Activated CD4-positive, alpha-beta T cell treated with anti-CD3 and anti-CD28 coated beads, Interleukin-2, amount 50 U/mL, for 24 hours (primary cell): ENCODE results near the gene BCL3.
"Not testable (repeated sequence)": the region's sequence is repeated elsewhere in the genome, so short reads cannot be mapped to it uniquely, and the experiment has no call there.

Experiments
- DNase-seq, 2 donors: peaks; one replicate each; pipeline ENCODE4 v3.0.0-alpha.2; 2020; ENCODE audit warnings: low read depth in 1 of 2, low spot score in 1 of 2

The BCL3 gene

GRCh38 chr19:44720945-44721344 lies 27.6 kb upstream of the BCL3 start:
- no peak for DNase-seq

- DNase-seq, result not testable (repeated sequence)
These were observed 27.1 kb upstream of the BCL3 start for GRCh38 chr19:44721369-44721768.

GRCh38 chr19:44722131-44723121 lies 26.1 kb upstream of the BCL3 start:
- DNase-seq, result no peak

GRCh38 chr19:44723299-44723951 lies 25.1 kb upstream of the BCL3 start:
- no peak for DNase-seq

GRCh38 chr19:44723952-44724319 lies 24.6 kb upstream of the BCL3 start:
- DNase-seq, result peak; percentile 66 to 71

DNA sequence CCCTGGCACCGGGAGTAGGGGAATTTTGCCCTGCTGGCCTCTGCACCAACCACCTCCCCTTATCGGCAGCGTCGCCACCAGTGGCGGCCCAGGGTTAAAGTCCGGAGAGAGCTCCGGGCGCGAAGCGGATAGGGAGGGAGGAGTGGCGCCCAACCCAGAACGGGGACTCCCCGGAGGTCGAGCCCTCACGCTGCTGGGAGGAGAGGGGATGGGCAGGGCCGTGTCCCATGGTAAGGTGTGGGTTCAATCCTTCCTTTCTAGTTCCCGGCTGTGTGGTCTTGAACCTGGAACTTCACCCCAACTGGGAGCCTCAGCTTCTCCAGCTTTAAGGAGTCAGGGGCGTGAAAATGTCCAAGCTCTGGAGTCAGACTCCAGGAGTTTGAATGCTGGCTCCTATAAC lies 23.3 kb upstream of the BCL3 start:
- DNase-seq, result no peak

DNA sequence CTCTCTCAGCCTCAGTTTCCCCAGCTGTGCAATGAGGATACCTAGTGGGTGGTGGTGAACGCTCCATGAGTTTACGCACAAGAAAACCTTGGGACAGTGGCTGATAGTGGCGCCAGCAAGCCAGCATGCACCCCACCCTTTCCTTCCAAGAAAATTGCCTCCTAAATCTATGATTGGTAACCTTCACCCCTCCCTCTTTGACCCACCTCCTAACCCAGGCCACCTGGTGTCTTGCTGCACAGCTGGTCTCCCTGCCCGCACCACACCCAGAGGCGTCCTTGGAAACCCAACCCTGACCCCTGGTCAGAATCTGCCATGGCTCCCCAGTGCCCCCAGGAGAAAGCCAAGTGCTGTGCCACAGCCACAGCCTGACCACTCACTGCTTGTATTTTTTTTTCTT lies 22.8 kb upstream of the BCL3 start:
- no peak for DNase-seq

GRCh38 chr19:44726465-44726864 lies 22.0 kb upstream of the BCL3 start:
- no peak for DNase-seq

GRCh38 chr19:44728178-44728577 lies 20.3 kb upstream of the BCL3 start:
- DNase-seq, result no peak

- no peak for DNase-seq
These were observed 18.9 kb upstream of the BCL3 start for GRCh38 chr19:44729516-44730033.

DNA sequence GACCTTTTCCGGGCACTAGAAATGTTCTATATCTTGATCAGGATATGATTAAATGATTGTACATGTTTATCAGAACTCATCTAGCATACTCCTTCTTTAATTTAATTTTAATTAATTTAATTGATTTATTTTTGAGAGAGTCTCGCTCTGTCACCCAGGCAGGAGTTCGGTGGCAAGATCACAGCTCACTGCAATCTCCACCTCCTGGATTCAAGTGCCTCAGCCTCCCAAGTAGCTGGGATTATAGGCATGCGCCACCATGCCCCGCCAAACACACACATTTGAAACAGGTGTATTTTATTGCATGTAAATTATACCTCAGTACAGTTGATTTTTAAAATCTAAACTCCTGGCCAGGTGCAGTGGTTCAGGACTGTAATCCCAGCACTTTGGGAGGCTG lies 17.4 kb upstream of the BCL3 start:
- DNase-seq, result no peak

GRCh38 chr19:44731622-44732021 lies 16.9 kb upstream of the BCL3 start:
- no peak for DNase-seq

DNA sequence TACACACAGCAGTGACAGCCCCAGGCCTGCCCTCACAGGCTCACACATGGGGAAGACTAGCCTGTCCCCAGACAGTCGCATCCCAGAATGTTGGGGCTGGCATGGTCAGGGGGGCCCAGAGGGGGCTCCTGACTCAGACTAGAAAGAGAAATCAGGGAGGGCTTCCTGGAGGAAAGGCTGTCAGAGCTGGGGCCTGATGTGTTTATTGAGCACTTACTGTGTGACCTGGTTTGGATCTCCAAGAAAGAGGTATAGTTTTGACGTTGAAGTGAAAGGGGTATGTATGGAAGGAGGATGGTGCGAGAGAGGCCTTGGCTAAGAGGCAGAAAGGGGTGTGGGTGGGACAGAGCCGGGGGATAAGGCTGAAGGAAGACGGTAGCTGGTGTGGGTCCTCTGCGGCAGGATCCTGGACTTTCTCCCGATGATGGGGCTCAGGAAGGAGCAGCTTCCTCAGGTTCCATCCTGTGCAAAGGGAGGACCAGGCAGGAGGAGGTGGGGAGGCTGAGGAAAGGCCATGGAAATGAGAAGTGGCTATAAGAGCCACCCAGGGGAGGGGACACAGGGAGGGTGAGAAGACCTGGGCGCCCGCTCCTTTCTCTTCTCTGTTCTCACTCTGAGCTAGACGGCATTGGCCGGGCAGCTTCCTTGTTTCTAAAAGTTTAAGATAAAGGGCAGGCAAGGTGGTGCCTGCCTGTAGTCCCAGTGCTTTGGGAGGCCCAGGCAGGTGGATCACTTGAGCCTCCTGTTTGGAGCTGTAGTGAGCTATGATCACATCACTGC lies 16.1 kb upstream of the BCL3 start:
- no peak for DNase-seq

DNA sequence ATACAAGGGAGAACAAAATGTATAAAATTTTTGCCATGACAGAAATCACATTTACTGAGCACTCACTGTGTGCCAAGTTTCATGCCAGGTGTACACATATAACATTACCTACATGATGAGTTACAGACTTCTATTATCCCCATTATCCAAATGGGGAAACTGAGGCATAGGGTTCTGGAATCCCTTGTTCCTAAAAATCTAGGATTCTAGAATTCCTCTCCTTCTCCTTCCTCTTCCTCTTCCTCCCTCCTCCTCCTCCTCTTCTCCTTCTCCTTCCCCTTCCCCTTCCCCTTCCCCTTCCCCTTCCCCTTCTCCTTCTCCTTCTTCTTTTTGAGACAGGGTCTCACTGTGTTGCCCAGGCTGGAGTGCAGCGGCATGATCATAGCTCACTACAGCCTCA lies 14.2 kb upstream of the BCL3 start:
- DNase-seq, result no peak

GRCh38 chr19:44735011-44735410 lies 13.5 kb upstream of the BCL3 start:
- DNase-seq, result no peak

GRCh38 chr19:44737238-44738071 lies 11.1 kb upstream of the BCL3 start:
- DNase-seq, result no peak

GRCh38 chr19:44738136-44738535 lies 10.4 kb upstream of the BCL3 start:
- no peak for DNase-seq

DNA sequence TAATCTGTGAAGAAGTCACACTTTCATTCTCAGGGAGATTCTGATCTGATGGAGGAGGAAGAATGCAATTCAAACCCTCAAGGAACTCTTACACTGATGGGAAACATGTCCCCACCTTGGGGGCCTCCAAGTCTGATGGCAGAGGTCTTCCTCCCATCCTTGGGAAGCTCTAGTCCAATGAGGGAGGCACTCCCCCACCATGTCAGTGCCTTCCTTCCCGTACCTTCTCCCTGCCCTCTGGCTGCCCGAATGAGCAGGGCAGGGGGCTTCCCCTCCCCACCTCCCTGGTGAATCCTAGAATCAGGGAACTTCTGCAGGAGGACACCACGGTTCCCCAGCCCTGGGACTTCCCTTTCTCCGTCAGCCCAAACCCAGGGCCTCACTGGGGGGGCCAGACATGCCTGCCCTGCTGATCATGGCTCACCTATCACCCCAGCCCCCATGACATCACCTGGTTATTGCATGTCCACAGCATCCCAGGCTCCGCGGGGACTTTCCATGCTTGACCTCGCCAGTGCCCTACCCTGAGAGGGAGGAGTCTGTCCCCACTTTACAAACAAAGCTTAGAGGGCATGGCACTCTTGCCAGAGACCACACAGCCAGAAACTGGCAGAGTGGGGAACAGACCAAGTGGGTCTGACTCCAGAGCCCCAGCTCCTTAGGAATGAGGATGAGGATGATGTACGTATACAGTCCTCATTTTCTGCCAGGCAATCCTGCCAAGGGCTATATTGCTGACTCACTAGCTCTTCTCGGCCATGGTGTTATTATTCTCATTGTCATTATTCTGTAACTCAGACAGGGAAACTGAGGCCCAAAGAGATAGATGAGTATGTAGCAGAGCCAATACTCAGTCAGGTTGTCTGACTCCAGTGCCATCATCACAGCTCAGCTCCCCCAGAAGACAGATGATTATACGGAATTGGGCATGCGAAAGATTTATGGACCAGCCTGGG lies 9.6 kb upstream of the BCL3 start:
- no peak for DNase-seq

- no peak for DNase-seq
These were observed 8.1 kb upstream of the BCL3 start for GRCh38 chr19:44740351-44740824.
